Gastroesophageal sphincter (tissue), 3 donors: ENCODE results near the gene TANK.

ENCODE experiments used
- CTCF ChIP-seq, 4 experiments: fragments of 200-600 bp in 2 of 4; fragments of 450-650 bp in 2 of 4; sonication (generic) in 1 of 4; IDR thresholded peaks; one replicate each; pipeline ENCODE4 v1.5.1; 2017 to 2019; ENCODE audit warnings: antibody characterized with exemption in 4 of 4, mild to moderate bottlenecking in 2 of 4, moderate library complexity in 2 of 4
- POLR2A ChIP-seq, 2 donors: fragments of 450-650 bp; IDR thresholded peaks; one replicate each; pipeline ENCODE4 v1.6.1; 2017; ENCODE audit warnings: antibody characterized with exemption in 2 of 2, mild to moderate bottlenecking in 2 of 2, moderate library complexity in 1 of 2

- TF ChIP-seq POLR2A (IDR thresholded peaks at IDR 0.05) (no peak), CTCF (IDR thresholded peaks at IDR 0.05) (no peak)
Measured at GRCh38 chr2:161152302-161152701, 7.9 kb upstream of the TANK start.
